ENCODE data around the gene SLC5A5.

The SLC5A5 gene

GRCh38 chr19:17866964-17867486 is 4.7 kb upstream of the SLC5A5 start:
- TF ChIP-seq, protein P1, sequence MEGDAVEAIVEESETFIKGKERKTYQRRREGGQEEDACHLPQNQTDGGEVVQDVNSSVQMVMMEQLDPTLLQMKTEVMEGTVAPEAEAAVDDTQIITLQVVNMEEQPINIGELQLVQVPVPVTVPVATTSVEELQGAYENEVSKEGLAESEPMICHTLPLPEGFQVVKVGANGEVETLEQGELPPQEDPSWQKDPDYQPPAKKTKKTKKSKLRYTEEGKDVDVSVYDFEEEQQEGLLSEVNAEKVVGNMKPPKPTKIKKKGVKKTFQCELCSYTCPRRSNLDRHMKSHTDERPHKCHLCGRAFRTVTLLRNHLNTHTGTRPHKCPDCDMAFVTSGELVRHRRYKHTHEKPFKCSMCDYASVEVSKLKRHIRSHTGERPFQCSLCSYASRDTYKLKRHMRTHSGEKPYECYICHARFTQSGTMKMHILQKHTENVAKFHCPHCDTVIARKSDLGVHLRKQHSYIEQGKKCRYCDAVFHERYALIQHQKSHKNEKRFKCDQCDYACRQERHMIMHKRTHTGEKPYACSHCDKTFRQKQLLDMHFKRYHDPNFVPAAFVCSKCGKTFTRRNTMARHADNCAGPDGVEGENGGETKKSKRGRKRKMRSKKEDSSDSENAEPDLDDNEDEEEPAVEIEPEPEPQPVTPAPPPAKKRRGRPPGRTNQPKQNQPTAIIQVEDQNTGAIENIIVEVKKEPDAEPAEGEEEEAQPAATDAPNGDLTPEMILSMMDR (conservative IDR thresholded peaks at IDR 0.05), result no peak
- H3K27ac ChIP-seq, result no peak overlapping the region

- no peak overlapping the region for H3K27ac ChIP-seq
- TF ChIP-seq, protein P1 (conservative IDR thresholded peaks at IDR 0.05), result no peak
Measured at GRCh38 chr19:17868669-17869068, 3.1 kb upstream of the SLC5A5 start.

DNA sequence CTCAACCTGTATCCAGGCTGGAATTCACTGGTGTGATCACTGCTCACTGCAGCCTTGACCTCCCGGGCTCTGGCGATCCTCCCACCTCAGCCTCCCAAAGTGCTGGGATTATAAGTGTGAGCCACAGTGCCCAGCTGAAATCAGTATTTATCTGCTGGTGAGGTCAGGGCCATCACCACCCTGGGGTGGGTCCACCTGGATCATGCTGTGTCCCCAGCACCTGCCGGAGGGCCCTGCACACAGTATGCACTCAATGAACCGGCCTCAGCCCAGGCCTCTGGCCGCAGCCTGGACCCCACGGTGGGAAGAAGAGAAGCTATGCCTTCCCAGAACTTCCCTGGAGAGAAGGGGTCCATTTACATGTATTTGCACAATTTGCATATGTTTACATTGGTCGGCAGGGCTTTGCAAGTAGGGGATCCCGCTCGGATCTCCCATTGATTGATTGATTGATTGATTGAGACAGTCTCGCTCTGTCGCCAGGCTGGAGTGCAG is 2.6 kb upstream of the SLC5A5 start:
- TF ChIP-seq, protein P1 (conservative IDR thresholded peaks at IDR 0.05), result no peak
- no peak overlapping the region for H3K27ac ChIP-seq

DNA sequence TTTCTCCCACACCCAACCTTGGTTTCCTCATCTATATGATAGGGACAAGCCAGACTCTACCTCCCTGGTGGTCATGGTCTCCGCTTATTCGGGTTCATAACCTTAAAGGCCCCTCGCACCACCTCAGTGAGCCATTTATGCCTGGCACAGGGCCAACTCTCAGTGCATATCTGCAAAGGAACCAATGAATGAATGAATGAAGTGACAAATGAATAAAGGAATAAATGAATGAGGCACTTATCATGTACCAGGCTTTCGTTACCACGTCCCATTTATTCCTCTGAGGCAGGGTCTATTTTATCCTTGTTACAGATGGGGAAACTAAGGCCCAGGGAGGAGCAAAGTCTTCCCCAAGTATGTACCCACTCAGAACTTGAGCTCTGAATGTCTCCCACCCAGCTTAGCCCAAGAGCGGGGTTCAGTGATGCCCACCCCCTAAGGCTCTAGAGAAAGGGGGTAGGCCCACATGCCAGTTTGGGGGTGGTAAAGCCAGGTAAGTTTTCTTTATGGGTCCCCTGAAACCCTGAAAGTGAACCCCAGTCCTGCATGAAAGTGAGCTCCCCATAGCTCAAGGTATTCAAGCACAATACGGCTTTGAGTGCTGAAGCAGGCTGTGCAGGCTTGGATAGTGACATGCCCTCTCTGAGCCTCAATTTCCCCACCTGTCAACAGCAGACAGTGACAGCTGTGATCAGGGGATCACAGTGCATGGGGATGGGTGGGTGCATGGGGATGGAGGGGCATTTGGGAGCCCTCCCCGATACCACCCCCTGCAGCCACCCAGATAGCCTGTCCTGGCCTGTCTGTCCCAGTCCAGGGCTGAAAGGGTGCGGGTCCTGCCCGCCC is 490 bp upstream of the SLC5A5 start:
- H3K27ac ChIP-seq, result no peak overlapping the region
- TF ChIP-seq, protein P1 (conservative IDR thresholded peaks at IDR 0.05), result no peak

GRCh38 chr19:17872251-17873001 is 681 bp downstream of the SLC5A5 start:
- H3K27ac ChIP-seq, result no peak overlapping the region
- TF ChIP-seq, protein P1 (conservative IDR thresholded peaks at IDR 0.05), result no peak

DNA sequence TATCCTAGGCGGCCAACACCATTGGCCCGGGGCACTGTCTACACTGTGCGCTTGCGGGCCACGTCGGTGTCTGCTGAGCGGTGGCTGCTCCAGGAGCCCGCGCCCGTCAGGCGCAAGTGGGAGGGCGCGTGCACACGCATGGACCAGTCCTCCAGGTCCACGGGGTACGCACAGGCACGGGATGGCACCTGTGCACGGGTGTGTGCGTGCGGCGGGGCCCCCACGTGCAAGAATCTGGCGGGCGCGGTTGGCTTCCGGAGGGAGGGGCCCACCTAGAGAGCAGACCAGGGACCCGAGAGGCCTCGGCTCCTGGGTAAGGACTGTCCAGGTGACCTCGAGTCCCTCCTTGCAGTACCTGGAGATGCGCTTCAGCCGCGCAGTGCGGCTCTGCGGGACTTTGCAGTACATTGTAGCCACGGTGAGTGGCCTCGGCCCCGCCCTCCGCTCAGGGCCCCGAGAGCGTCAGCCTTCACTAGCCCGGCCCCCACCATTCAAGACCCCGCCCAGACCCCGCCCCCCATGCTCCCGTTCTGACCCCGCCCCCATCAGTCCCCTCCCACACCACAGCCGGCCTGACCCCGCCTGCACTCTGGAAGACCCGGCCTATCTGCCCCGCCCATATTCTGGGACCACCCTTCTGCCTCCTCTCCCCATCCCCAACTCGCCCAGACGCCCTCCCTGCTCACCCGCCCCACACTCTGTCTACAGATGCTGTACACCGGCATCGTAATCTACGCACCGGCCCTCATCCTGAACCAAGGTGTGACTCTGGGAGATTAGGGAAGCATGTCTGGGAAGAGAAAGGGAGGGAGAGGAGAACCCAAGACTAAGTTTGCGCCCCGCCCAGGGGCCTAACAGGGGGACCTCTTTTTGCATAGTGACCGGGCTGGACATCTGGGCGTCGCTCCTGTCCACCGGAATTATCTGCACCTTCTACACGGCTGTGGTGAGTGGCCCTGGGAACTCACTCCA is 2.3 kb downstream of the SLC5A5 start:
- H3K27ac ChIP-seq, result no peak overlapping the region; the same call in 1 of the 2 replicates
- TF ChIP-seq, protein P1 (conservative IDR thresholded peaks at IDR 0.05), result no peak
